ENCODE measurements around the gene NPSR1.
"Not testable (repeated sequence)": the region's sequence is repeated elsewhere in the genome, so short reads cannot be mapped to it uniquely, and the experiment has no call there.

Gene NPSR1

DNA sequence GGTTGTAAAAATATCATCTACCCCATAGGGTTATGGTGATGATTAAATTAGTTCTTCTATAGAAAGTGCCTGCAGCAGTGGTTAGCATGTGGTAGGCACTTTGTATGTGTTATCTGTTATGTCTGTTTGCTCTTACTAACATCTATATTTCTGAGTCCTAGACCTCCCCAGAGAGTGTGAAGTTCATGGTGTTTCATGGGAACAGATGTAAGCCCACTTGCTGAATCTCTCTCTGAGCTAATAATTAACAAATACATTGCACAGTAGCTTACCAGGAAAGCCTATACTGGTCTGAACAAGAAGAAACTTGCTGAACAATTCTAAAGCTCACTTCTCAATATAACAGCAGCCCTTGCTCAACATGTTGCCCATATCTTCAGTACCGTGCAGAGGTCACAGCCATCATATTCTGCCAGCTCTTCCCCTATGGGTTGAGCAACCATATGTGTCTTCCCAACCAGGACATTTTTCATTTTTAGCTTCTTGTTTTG is 100.1 kb downstream of the NPSR1 start:
- no peak for DNase-seq (ENCODE audit: low read depth)

DNA sequence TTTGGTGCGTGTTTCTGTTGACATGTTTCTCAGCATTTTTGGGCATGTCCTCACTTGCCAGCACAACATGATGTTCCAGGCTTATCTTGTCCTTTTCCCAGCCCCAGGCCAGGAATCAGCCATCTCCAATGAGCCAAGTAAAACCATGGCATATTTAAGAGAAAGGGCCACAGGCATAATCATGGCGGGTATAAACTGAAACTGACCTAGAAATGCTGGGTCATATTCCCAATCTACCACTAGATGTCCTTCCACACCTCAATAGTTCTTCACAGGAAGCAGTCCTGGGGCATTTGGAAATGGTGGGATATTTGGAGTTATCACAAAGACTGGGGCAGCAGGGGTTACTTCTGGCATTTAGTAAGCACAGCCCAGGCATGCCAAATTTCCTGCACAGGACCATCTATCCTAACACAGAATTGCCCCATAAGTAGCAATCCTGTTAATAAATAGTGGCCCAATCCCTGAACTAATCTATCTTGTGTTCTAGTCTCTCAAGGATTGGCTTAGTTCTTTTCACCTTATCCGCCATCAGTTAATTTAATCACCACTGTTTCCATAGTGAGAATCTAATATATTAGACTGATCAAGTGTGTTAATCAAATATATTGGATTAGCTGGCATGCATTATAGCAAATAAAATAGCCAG is 101.6 kb downstream of the NPSR1 start:
- no peak for DNase-seq (ENCODE audit: low read depth)

DNA sequence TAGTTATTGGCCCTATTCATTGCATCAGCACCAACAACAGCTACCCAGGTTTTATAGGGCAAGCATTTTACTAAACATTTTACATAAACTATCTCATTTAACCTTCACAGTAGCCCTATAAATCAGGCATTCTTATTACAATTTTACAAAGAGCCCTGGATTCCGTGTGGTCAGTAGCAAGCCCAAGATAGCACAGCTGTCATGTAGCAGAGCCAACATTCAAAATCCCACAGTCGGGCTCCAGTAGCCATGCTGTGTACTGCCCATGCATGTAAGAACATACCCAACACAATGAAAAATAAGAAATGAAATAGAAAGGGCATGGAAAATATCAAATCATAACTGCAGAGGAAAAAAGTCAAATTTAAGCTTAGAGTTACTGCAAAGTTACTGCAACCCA is 102.3 kb downstream of the NPSR1 start:
- DNase-seq (ENCODE audit: low read depth), result no peak

DNA sequence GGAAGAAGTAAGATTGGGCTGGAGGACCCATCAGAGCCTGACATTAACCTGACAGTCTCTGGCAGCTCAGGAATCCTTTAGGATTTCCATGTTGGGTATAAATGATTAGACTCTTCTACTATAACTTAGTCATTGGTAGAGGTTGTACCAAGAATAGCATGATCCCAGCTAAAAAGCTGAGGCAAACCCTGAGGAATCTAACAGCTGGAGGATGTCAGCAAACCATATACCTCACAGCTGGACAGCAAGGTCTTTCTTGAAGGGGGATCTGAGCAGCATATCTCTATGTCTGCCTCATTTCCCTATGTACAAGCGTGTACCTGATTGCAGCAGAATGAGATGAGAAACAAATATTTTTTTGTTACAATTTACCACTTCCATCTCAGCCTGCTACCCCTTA is 103.2 kb downstream of the NPSR1 start:
- DNase-seq (ENCODE audit: low read depth), result no peak

DNA sequence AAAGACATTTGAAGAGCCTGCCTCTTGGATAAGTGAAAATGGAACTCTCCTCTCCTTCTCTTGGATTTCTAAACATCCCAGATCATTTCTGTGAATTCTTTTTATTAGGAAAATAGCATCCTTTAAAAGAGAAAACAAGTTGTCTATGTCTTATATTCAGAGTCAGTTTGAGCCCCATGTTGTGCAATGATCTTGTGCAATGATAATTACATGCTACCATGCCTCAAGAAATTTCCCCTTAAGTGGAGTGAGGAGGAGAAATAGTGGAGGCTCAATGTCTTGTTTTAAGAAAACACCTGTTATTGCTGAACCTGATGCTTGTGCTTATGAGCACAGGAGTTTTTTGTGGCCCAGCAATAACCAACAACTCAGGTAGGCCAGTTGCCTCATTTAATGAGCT is 103.6 kb downstream of the NPSR1 start:
- DNase-seq (ENCODE audit: low read depth), result no peak

DNA sequence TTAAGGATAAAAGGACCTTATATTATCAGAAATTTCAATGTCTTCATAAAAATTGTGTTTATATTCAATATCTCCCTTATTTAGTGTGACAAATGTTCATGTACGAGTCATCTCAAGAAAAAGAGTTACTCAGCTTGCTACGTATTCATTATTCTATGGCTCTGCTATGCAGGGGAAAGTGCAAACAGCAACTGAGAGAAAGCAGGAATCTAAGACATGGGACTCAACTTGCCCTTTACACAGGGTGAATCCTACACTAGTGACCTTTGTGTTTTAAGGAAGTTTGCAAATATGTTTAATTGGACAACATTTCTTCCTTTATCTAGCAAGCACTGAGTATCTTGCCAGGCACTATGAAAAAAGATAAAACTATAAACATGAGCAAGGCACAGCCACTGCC is 104.7 kb downstream of the NPSR1 start:
- no peak for DNase-seq (ENCODE audit: low read depth)

DNA sequence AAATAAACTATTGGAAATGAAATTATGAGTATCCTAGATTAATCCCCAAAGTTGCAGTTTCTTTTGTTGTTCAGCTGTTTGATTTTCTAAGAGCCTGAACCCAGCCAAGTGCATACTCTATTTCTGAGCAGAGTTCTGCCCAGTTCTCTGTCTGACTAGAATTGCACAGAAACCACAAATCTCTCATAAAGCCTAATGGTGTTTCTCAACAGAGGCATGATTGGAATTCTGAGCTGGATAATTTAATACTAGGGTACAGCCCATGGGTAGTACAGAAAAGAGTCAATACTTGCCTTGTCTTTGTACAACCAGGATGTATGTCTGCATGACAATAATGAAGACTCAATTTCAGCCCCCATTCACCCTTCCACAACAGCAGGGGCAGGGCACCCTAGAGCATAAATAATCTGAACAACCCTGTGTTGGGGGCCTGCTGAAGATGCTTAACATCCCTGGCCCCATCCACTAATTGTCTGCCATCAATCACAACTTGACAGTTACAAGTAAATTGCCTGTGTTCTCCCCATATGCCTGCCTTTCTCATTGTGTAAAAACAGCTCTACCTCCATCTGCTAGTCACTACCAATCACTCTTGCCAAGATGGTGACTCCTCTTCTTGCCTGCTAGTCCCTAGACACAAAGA is 114.4 kb downstream of the NPSR1 start:
- DNase-seq (ENCODE audit: low read depth), result no peak

DNA sequence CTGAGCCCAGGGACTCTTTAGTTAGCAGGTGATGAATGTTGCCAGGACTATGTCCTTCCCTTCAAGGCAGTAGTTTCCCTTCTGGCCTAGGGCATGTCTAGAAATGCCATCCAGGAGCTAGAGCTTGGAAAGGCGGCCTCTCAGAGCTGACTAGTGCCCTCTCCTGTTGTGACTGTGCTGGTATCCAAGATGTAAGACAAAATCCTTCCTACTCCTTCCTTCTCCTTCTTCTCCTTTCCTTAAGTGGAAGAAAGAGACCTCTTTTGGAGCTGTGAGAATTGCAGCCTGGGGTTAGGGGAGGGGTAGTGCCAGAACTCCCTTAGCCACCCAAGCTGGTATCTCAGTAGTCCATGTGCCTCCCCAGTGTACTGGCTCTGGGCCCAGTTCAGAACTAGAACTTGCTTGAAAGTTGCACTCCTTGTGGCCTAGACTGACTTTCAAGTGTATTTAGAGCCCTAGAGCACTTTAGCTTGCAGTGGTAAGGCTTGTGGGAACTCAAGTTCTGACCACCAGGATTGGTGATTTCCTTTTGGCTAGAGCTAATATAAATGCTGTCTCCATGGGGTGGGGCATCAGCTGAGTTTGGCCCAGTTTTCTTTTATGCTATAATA is 118.8 kb downstream of the NPSR1 start:
- no peak for DNase-seq (ENCODE audit: low read depth)

DNA sequence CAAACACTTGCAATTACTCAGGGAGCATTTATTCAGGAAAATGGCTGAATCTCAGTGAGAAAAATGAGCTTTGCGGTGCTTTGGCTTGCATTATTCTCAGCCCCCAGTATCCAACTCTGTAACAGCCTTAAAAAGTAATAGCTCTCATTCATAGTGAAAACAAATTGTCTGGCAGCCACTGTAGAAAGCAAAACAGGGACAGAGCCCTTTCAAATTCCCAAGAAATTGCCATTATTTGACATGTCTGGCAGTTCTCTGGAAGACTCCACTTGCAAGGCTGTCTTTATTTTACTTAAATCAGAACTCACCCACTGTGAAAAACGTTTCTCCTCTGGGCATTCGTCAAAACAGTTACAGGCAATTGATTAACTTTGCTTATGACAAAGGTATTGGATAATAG is 122.5 kb downstream of the NPSR1 start:
- no peak for DNase-seq (ENCODE audit: low read depth)

DNA sequence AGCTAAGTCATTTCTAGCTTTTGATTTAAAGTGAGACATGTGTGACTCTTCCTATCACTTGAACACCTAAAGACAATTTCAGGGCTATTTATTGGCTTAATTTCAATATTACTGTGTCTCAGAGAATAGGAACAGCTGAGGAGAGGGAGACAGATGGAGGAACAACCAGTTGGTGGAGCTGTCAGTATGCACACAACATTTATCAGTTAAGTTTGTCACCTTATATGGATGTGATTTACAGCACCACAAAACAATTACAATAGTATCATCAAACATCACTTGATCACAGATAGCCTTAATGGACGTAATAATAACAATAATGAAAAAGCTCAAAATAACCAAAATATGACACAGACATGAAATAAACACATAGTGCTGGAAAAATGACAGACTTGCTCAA is 129.6 kb downstream of the NPSR1 start:
- no peak for DNase-seq (ENCODE audit: low read depth)

DNA sequence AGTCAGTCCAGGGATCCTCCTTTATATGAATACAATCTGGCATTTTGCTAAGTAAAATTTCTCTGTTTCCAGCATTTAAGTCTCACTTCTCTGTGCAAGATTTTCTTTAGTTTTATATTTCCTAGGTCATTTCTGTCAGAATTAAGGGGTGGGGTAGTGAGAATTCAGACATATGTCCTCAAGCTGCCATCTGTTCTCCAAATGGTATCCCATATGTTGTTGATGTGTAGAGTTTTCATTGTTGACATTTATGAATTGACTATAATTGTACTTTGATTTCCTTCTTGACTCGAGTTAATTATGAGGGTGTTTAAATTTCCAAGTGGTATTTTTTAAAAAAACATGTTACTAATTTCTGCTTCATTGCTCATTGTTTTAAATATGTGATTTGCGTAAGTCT is 148.8 kb downstream of the NPSR1 start:
- no peak for DNase-seq (ENCODE audit: low read depth)

DNA sequence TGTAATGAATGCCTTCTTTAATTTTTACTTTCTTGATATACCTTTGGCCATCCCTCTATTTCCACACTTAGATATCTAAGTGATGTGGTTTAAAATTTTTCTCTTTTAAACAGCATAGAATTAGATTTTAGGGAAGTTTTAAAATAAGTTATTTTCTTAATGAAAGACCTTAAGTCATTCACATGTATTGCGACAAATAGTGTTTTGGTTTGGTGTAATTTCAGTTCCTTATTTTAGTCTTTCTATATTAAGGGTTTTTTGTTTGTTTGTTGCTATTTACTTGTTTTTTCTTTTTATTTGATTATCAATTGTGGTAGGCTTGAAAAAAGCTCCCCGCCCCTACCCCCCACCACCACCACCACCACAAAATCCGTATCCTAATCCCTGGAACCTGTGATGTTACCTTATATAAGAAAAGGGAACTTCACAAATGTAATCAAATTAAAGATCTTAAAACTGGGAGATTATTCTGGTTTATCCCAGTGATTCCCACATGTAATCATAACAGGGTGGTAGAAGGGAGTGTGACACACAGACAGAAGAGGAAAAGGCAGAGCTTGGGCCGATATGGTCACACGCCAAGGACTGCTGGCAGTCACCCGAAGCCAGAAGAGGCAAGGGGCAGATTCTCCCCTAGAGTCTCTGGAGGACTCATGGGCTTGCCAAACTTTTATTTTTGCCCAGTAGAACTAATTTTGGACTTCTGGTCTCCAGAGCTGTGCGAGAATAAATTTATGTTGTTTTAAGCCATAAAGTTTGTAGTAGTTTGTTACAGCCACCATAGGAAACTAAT is 149.7 kb downstream of the NPSR1 start:
- DNase-seq (ENCODE audit: low read depth), result no peak

DNA sequence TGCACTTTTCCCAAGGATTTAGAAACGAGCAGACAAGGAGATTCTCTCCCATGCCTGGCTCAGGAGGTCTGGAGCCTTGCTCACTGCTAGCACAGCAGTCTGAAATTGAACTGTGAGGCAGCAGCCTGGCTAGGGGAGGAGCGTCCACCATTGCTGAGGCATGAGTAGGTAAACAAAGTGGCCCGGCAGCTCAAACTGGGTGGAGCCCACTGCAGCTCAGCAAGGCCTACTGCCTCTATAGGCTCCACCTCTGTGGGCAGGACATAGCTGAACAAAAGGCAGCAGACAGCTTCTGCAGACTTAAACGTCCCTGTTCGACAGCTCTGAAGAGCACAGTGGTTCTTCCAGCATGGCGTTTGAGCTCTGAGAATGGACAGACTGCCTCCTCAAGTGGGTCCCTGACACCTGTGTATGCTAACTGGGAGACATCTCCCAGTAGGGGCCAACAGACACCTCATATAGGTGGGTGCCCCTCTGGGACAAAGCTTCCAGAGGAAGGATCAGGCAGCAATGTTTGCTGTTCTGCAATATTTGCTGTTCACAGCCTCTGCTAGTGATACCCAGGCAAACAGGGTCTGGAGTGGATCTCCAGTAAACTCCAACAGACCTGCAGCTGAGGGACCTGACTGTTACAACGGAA is 156.3 kb downstream of the NPSR1 start:
- DNase-seq (ENCODE audit: low read depth), result not testable (repeated sequence)

DNA sequence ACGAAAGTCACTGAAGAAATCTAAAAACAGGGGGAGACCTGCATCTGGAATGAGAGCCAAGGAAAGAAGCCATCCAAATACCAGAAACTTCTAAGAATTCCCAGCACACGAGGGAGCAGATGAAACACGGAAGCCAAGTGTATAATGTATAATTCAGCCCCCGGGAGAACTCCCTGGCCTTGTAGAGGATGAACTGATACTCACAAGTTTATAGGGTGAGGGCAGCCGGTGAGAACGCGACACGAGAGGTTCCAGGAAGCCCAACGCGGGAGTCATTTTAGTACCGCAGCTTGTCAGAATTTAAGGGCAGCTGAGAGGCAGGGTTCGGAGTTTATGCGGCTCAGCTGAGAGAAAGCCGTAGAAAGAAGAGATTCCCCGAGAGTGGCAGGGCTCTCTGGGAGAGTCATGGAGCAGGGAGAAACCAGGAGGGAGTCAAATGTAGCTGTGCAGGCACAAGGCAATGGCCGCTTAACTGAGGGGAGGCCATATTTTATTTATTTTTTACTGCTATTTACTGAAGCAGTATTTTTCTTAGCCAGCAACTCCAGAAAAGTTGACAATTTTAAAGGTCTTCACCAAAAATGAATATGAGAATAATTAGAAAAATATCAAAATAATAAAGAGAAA is 164.0 kb downstream of the NPSR1 start:
- no peak for DNase-seq (ENCODE audit: low read depth)

DNA sequence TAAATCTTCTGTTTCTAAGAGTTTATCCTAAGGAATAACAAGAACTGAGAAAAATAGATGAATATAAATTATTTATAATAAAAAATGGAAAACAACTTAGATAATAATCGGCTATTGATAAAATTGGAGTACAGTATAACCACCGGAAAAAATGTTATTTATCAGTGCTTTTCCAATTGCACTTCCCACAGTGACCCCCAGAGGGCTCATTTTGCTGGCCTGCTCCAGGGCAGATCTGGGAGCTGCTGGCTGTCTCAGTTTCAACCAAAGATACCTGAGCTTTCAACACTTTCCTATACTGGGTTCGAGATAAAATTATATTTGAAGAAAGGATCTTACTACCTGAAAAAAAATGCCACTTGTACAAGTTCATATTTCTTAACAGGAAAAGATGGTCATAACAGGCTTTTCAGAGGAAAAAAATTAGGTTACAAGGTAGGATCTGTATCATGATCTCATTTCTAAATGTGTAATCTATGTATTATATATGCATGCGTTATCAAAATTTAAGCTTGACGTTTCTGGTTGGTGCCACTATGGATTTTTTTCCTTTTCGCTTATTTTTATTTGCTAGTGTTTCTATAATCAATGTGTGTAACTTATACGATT is 165.7 kb downstream of the NPSR1 start:
- peak; percentile 7 for DNase-seq (ENCODE audit: low read depth)

DNA sequence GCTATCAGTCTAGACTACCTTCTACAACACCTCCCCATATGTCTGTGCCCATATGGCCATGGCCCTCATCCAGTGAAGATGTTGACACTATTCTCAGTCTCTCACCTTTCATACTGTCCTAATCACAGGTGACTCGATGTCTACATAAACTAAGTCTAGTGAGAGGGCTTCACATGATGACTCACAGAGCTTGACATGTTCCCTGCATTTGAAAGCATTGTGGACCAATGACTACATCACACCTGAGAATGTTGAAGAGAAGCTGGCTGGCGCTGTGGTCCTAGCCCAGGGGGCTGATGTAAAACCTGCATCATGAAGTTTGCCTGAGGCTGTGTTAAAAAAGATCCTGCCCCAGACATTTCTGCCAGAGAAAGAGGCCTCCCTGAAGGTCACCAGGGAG is 167.2 kb downstream of the NPSR1 start:
- no peak for DNase-seq (ENCODE audit: low read depth)

DNA sequence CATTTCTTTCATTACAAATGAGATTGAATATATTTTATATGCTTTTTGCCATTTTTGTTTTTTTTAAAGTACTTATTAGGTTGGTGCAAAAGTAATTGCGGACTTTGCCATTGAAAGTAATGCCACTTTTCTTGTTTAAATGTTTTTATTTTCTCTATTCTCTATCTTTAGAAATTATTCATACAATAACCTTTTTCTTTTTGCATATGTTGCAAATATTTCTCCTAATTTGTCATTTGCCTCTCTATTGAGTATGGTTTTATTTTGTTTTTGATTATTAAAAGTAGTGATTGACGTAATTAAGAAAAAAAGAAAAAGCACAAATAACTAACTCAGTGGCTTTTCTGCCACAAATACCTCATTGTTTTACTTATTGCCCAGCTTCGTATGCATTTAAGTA is 172.4 kb downstream of the NPSR1 start:
- no peak for DNase-seq (ENCODE audit: low read depth)

DNA sequence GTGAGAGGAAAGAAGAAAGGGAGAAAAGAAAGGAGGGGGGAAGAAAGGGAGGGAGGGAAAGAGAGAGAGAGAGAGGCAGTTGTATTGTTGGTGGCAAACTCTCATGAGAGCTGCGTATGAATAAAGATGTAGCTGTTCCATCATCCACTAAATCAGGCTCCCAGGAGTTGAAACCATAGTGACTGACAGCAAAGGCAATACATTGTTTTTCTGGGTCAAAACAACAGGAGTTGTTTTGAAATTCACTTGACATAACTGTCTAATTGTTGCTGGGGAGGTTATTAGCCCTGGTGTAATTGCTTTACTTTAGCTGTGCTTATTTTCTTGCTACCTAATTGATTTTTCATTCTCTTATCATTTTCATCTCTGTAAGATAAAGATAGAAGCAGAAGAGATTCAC is 173.4 kb downstream of the NPSR1 start:
- DNase-seq (ENCODE audit: low read depth), result no peak

DNA sequence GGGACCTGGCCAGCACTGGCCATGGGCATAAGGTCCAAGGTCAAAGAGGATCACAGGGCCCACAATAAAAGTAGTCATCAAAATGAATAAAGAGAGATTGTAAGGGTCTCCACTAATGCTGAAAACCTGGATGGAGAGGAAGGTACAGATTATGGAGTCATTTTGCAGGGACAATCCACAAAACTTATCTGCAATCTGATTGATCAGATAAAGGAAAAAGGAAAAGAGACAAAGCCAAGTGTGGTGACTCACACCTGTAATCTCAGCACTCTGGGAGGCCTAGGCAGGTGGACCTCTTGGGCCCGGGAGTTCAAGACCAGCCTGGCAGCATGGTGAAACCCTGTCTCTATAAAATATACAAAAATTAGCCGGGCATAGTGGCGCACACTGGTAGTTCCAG is 174.0 kb downstream of the NPSR1 start:
- DNase-seq (ENCODE audit: low read depth), result no peak

DNA sequence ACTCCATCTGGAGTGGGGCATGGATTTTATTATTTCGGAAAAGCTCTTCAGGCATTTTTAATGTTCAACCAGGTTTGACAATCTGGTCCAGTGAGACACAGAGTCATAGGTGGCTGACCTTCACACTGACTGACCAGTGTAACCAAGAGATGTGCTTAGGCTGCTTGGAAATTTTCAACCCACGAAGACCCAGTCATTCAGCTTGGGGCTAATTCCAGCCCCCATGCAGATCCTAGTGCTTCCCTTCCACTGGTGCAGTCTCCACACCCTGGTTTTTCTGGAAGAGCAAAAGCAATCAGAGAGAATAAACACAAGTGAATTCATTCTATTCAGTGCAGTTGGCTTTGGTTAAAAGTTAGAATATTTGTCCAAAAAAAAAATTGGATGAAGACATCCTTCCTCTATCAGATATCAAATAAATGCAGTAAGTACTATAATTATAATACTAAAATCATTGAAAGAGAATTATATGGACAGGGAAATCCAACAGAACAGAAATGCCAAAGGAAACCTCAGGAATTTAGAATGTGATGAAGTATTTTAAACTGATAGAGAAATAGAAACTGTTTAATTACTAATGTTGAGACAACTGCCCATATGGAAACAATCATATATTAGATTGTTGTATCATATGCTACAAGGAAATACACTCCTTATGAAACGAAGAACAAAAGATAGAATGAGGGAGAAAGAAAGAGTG is 178.0 kb downstream of the NPSR1 start:
- no peak for DNase-seq (ENCODE audit: low read depth)

DNA sequence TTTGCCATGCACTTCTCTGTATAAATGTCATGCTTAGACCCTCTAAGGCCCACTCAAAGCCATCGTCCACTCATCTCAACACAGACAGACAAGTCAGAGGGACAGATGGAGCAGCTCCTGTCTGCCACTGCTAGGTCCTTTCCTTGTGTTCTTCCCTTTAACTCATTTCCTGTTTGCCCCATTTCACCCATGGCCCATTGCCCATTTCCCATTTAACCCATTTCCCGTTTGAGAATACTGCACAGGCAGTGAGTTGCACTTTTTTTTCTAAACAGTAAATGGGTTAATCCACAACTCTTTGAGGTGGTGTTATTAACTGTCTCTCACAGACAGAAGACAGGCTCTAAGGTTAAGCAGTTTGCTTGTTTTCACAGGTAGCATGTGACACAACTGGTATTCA is 179.3 kb downstream of the NPSR1 start:
- no peak for DNase-seq (ENCODE audit: low read depth)
